ENCODE results near the gene ABHD17B. TPM values are rescaled to one million over a fixed set of nuclear protein-coding genes. Genes with fewer than 3 reads are reported as not detected.
"Not testable (repeated sequence)": the region's sequence is repeated elsewhere in the genome, so short reads cannot be mapped to it uniquely, and the experiment has no call there.

Gene ABHD17B
- total RNA-seq, 1 experiment from 2014 or later: 11.6 TPM

DNA sequence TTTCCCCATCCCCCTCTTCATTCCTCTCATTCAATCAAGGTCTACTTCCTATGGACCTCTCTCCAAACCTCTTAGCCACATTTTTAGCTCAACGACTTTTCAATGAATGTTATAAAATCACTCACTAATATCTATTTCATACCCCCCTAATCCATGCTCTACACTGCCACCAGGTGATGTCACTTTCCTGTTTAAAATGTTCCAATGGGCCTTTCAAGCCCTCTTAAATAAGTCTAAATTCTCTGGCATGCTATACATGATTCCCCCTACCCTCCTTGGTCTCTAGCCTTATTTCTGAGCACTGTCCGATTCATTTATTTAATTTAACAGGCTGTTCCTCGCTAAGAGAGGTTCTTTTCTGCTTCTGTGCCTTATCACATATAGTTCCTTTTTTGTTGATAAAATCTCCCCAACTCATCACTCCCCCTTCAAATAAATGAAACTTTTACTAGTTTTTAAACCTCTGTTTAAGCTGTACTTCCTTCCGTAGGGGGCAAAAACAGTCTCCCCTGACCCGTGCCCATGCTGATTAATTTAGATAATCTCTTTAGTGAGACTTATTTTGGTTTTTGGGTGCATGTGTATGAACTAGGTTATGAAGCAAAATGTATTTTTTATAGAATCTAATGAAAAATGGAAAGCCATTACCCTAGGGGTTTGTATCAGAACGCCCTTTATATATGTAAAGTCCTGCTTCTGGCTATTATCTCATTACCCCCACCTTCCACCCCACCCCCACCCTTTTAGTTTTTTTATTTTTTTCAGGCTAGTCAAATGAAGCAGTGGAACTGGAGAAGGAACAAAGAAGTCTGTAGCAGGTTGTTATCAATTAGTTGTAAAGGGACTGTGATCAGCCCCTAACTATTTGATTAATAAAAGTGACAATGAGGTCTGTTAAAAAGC, 9.0 kb downstream of the ABHD17B start:
- ATAC-seq (no peak), DNase-seq (no peak)
- Histone ChIP-seq H2AFZ (ENCODE audit: low read length) (no peak overlapping the region), H3K4me1 (ENCODE audit: insufficient read depth, low read length) (no peaks in the 10 kb centered on the region), H3K27me3 (ENCODE audit: low read length) (no peaks in the 10 kb centered on the region), H3K9me2 (replicated peaks; ENCODE audit: low read length) (no peaks in the 10 kb centered on the region), H3K36me3 (ENCODE audit: low read depth, low read length) (no peaks in the 10 kb centered on the region), H3K4me3 (ENCODE audit: low read length) (no peak overlapping the region), H3K9me3 (ENCODE audit: low read length) (no peaks in the 10 kb centered on the region), H3K9ac (ENCODE audit: low read length) (no peak overlapping the region), H3F3A (ENCODE audit: low read length, unreplicated experiment) (no peaks in the 10 kb centered on the region), H3K27ac (ENCODE audit: low read length) (no peak overlapping the region), H3K79me2 (ENCODE audit: low read length) (peaks cover 84% of the 10 kb centered on the region), H3K4me2 (ENCODE audit: low read length) (no peak overlapping the region), H4K20me1 (ENCODE audit: low read length) (0 out of 2 replicates have a peak, but pooled peaks cover 6% of the 10 kb centered on the region)
- TF ChIP-seq EZH2 (IDR thresholded peaks at IDR 0.05; ENCODE audit: low read length, unreplicated experiment) (no peak), EZH2phosphoT487 (IDR thresholded peaks at IDR 0.05; ENCODE audit: borderline replicate concordance, low read length) (no peak)
- TF ChIP-seq, protein P1, sequence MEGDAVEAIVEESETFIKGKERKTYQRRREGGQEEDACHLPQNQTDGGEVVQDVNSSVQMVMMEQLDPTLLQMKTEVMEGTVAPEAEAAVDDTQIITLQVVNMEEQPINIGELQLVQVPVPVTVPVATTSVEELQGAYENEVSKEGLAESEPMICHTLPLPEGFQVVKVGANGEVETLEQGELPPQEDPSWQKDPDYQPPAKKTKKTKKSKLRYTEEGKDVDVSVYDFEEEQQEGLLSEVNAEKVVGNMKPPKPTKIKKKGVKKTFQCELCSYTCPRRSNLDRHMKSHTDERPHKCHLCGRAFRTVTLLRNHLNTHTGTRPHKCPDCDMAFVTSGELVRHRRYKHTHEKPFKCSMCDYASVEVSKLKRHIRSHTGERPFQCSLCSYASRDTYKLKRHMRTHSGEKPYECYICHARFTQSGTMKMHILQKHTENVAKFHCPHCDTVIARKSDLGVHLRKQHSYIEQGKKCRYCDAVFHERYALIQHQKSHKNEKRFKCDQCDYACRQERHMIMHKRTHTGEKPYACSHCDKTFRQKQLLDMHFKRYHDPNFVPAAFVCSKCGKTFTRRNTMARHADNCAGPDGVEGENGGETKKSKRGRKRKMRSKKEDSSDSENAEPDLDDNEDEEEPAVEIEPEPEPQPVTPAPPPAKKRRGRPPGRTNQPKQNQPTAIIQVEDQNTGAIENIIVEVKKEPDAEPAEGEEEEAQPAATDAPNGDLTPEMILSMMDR (conservative IDR thresholded peaks at IDR 0.05; ENCODE audit: low read depth, low read length): peak; percentile 32
- BruUV-seq (replicated peaks): no TSS peak
- POLR2A ChIA-PET (ENCODE audit: unreplicated experiment): interaction anchor here (0.6 kb wide), 1 partner anchor 9 kb away, joined by 3 read pairs; the partner anchor contains the start of genes ABHD17B and C9orf85
- intact Hi-C loops (cut with micrococcal nuclease): no loop called here
- CTCF ChIA-PET: no interaction called here

DNA sequence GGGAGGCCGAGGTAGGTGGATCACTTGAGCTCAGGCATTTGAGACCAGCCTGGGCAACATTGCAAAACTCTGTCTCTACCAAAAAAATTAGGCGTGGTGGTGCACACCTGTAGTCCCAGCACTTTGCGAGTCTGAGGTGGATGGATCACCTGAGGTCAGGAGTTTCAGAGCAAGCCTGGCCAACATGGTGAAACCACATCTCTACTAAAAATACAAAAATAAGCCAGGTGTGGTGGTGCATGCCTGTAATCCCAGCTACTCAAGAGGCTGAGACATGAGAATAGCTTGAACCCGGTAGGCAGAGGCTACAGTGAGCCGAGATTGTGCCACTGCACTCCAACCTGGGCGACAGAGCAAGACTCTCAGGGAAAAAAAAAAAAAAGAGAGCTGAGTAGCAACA, 12.2 kb downstream of the ABHD17B start:
- H3K4me3 ChIP-seq (ENCODE audit: low read length); H3K4me1 ChIP-seq (ENCODE audit: insufficient read depth, low read length); intact Hi-C loops (cut with micrococcal nuclease); POLR2A ChIA-PET (ENCODE audit: unreplicated experiment); H3K36me3 ChIP-seq (ENCODE audit: low read depth, low read length); H3K9me3 ChIP-seq (ENCODE audit: low read length); BruUV-seq (replicated peaks); DNase-seq; H3K27ac ChIP-seq (ENCODE audit: low read length); ATAC-seq; H3K9ac ChIP-seq (ENCODE audit: low read length); H2AFZ ChIP-seq (ENCODE audit: low read length); CTCF ChIA-PET; H3K9me2 ChIP-seq (replicated peaks; ENCODE audit: low read length); H3K27me3 ChIP-seq (ENCODE audit: low read length); H4K20me1 ChIP-seq (ENCODE audit: low read length); H3F3A ChIP-seq (ENCODE audit: low read length, unreplicated experiment); H3K4me2 ChIP-seq (ENCODE audit: low read length): not testable (repeated sequence)
- H3K79me2 ChIP-seq (ENCODE audit: low read length): peaks cover 82% of the 10 kb centered on the region

DNA sequence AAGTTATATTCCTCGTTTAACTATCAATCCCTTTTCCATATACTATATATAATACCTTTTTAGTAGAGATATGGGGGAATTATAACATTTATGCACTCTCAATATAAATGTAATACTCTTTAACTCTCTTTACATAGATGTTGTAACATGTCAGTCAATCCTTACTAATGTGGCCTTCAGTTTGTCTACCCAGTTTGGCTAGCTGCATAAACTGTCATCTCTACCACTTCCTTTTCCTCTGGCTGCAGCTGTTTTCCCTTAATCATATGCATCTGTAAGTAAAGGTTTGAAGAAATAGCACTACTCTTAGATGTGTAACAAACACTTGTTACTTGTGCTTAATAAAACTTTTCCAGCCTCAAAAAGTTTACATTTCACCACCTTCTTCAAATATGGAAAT, 13.4 kb downstream of the ABHD17B start:
- Histone ChIP-seq H3F3A (ENCODE audit: low read length, unreplicated experiment) (no peaks in the 10 kb centered on the region), H2AFZ (ENCODE audit: low read length) (no peak overlapping the region), H3K4me3 (ENCODE audit: low read length) (no peak overlapping the region), H3K79me2 (ENCODE audit: low read length) (peaks cover 80% of the 10 kb centered on the region), H3K9me3 (ENCODE audit: low read length) (no peaks in the 10 kb centered on the region), H3K27ac (ENCODE audit: low read length) (no peak overlapping the region), H3K4me1 (ENCODE audit: insufficient read depth, low read length) (no peaks in the 10 kb centered on the region), H3K4me2 (ENCODE audit: low read length) (no peak overlapping the region), H4K20me1 (ENCODE audit: low read length) (no peaks in the 10 kb centered on the region), H3K36me3 (ENCODE audit: low read depth, low read length) (no peaks in the 10 kb centered on the region), H3K9ac (ENCODE audit: low read length) (no peak overlapping the region), H3K9me2 (replicated peaks; ENCODE audit: low read length) (no peaks in the 10 kb centered on the region), H3K27me3 (ENCODE audit: low read length) (no peaks in the 10 kb centered on the region)
- no peak for ATAC-seq
- BruUV-seq (replicated peaks): no TSS peak
- no peak for DNase-seq
- CTCF ChIA-PET: no interaction called here
- intact Hi-C loops (cut with micrococcal nuclease): no loop called here
- POLR2A ChIA-PET (ENCODE audit: unreplicated experiment): no interaction called here
- TF ChIP-seq EZH2 (IDR thresholded peaks at IDR 0.05; ENCODE audit: low read length, unreplicated experiment): no peak
- TF ChIP-seq, protein P1 (conservative IDR thresholded peaks at IDR 0.05; ENCODE audit: low read depth, low read length): no peak
